ENCODE measurements around the gene CAPN15.
"Not testable (repeated sequence)": the region's sequence is repeated elsewhere in the genome, so short reads cannot be mapped to it uniquely, and the experiment has no call there.

CAPN15 gene

GRCh38 chr16:507527-507926, 20.0 kb upstream of the CAPN15 start:
- DNase-seq (ENCODE audit: low read depth): not testable (repeated sequence)

- DNase-seq (ENCODE audit: low read depth): no peak
These were observed 19.5 kb upstream of the CAPN15 start for GRCh38 chr16:507996-508395.

- no peak for DNase-seq (ENCODE audit: low read depth)
These were observed 18.4 kb upstream of the CAPN15 start for GRCh38 chr16:508884-509736.

GRCh38 chr16:510066-510825, 17.3 kb upstream of the CAPN15 start:
- DNase-seq (ENCODE audit: low read depth): no peak

GRCh38 chr16:512802-513201, 14.7 kb upstream of the CAPN15 start:
- no peak for DNase-seq (ENCODE audit: low read depth)

- DNase-seq (ENCODE audit: low read depth): no peak
These were observed 13.6 kb upstream of the CAPN15 start for GRCh38 chr16:513950-514349.

- DNase-seq (ENCODE audit: low read depth): no peak
These were observed 12.2 kb upstream of the CAPN15 start for GRCh38 chr16:515175-515938.

GRCh38 chr16:515939-516226, 11.6 kb upstream of the CAPN15 start:
- no peak for DNase-seq (ENCODE audit: low read depth)

GRCh38 chr16:516301-516700, 11.2 kb upstream of the CAPN15 start:
- no peak for DNase-seq (ENCODE audit: low read depth)

GRCh38 chr16:518858-519257, 8.7 kb upstream of the CAPN15 start:
- no peak for DNase-seq (ENCODE audit: low read depth)

- no peak for DNase-seq (ENCODE audit: low read depth)
These were observed 8.1 kb upstream of the CAPN15 start for GRCh38 chr16:519425-519824.

- no peak for DNase-seq (ENCODE audit: low read depth)
These were observed 7.4 kb upstream of the CAPN15 start for GRCh38 chr16:519841-520687.

- DNase-seq (ENCODE audit: low read depth): no peak
These were observed 6.7 kb upstream of the CAPN15 start for GRCh38 chr16:520847-521246.

GRCh38 chr16:521381-522210, 5.9 kb upstream of the CAPN15 start:
- no peak for DNase-seq (ENCODE audit: low read depth)

- no peak for DNase-seq (ENCODE audit: low read depth)
These were observed 5.0 kb upstream of the CAPN15 start for GRCh38 chr16:522320-523096.

GRCh38 chr16:523097-523741, 4.3 kb upstream of the CAPN15 start:
- no peak for DNase-seq (ENCODE audit: low read depth)

GRCh38 chr16:524274-525040, 3.1 kb upstream of the CAPN15 start:
- no peak for DNase-seq (ENCODE audit: low read depth)

- no peak for DNase-seq (ENCODE audit: low read depth)
These were observed 2.4 kb upstream of the CAPN15 start for GRCh38 chr16:525123-525519.
